IMR-90 (cell line): Measurements from ENCODE around the gene FUT8.

Source experiments
- POLR2A ChIP-seq: IDR thresholded peaks from 2 replicates; pipeline ENCODE4 v1.6.1; 2012; ENCODE audit warnings: mild to moderate bottlenecking, low read depth, low read length
- RCOR1 ChIP-seq: IDR thresholded peaks from 2 replicates; pipeline ENCODE4 v1.6.1; 2012; ENCODE audit warnings: mild to moderate bottlenecking, low read length, improper control_type of control experiment; ENCODE audit not compliant: insufficient replicate concordance

DNA sequence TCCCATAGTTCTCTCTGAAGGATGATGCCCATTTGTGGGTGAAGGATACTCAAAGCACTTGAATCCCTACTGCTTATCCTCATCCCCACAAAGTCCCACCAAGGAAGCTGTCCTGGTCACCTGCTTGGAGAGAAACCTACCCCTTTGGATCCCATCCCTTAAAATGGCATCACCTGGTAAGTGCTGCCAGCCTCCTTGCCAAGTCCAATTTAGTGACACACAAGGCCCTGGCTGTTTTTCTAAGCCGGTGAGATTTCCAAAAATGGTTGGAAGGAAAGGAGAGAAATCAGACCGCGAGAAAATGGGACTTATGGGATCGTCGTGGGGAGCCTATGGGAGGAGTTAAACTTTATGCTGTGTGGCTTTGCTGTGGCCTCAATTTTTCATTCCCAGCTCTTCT, 358.2 kb downstream of the FUT8 start:
- TF ChIP-seq RCOR1 (no peak), POLR2A (no peak)
